H1 (cell line): ENCODE results near the gene SERTAD2. TPM values are rescaled to one million over a fixed set of nuclear protein-coding genes. Genes with fewer than 3 reads are reported as not detected.
A peak's percentile ranks its signal among the peaks of the same experiment; 100 is the strongest.

Experiments used
- CTCF ChIA-PET: fragments of 300-600 bp; sonication (Branson Sonifier 250); formaldehyde crosslinking; loops from one replicate; lab custom pipeline; 2021; ENCODE audit not compliant: partially characterized antibody; lab: Charles Lee
- POLR2A ChIA-PET: fragments of 300-600 bp; sonication (Branson Sonifier 250); formaldehyde crosslinking; loops from one replicate; lab custom pipeline; 2021; ENCODE audit warnings: inconsistent platforms; ENCODE audit not compliant: partially characterized antibody; lab: Charles Lee
- DNase-seq, 2 experiments: peaks; one replicate each; pipeline versions ENCODE4 v3.0.0 to v3.0.0-alpha.2; 2010 to 2022; ENCODE audit warnings: low spot score in 2 of 2, low read depth in 1 of 2, mixed read lengths in 1 of 2
- FAIRE-seq: peaks from 2 replicates; lab custom pipeline; 2011; peaks lifted over from hg19 to GRCh38; lab: Jason Lieb, UNC
- H2AFZ ChIP-seq: 2 replicates; pipeline ENCODE4 v1.8.1; 2012; ENCODE audit warnings: low read length, inconsistent platforms
- H2AK5ac ChIP-seq: 2 replicates; pipeline ENCODE4 v1.6.1; 2013; ENCODE audit warnings: low read depth, low read length
- H2BK120ac ChIP-seq: replicated peaks from 2 replicates; pipeline ENCODE3; 2013; ENCODE audit warnings: low read depth, low read length, inconsistent platforms
- H2BK12ac ChIP-seq: 2 replicates; pipeline ENCODE4 v1.6.1; 2013; ENCODE audit warnings: low read depth, low read length
- H2BK15ac ChIP-seq: 2 replicates; pipeline ENCODE4 v1.6.1; 2013; ENCODE audit warnings: low read length
- H2BK20ac ChIP-seq: 2 replicates; pipeline ENCODE4 v1.6.1; 2013; ENCODE audit warnings: low read length
- H2BK5ac ChIP-seq: 2 replicates; pipeline ENCODE4 v1.6.1; 2013; ENCODE audit warnings: low read depth, low read length
- H3K14ac ChIP-seq: 2 replicates; pipeline ENCODE4 v1.6.1; 2013; ENCODE audit warnings: inconsistent platforms; ENCODE audit not compliant: insufficient read length
- H3K18ac ChIP-seq: 2 replicates; pipeline ENCODE4 v1.6.1; 2013; ENCODE audit warnings: low read length; ENCODE audit errors: extremely low read depth
- H3K23ac ChIP-seq: 2 replicates; pipeline ENCODE4 v1.6.1; 2013; ENCODE audit warnings: inconsistent platforms; ENCODE audit not compliant: insufficient read length
- H3K23me2 ChIP-seq: 2 replicates; pipeline ENCODE4 v1.6.1; 2013; ENCODE audit warnings: low read depth, low read length
- H3K27ac ChIP-seq: 2 replicates; pipeline ENCODE4 v1.6.1; 2011; ENCODE audit warnings: low read depth, low read length, inconsistent platforms
- H3K27me3 ChIP-seq, 4 experiments: replicated peaks in 1 of 4; 1 replicate in 1 of 4; 2 replicates in 3 of 4; pipeline versions ENCODE4 v1.6.1 to v1.8.1; 2011 to 2013; ENCODE audit warnings: low read length in 3 of 4, mild to moderate bottlenecking in 3 of 4, inconsistent platforms in 2 of 4, mixed read lengths in 2 of 4, moderate library complexity in 1 of 4; ENCODE audit not compliant: control insufficient read depth in 3 of 4, insufficient read depth in 3 of 4; ENCODE audit errors: extremely low read depth in 1 of 4
- H3K36me3 ChIP-seq, 4 experiments: 2 replicates each; pipeline versions ENCODE4 v1.6.1 to v1.8.1; 2011 to 2013; ENCODE audit warnings: mild to moderate bottlenecking in 4 of 4, low read length in 3 of 4, moderate library complexity in 2 of 4, control low read depth in 1 of 4, inconsistent platforms in 1 of 4; ENCODE audit not compliant: insufficient read depth in 4 of 4, control insufficient read depth in 2 of 4
- H3K4ac ChIP-seq: replicated peaks from 2 replicates; pipeline ENCODE3; 2013; ENCODE audit warnings: low read length, low read depth, mixed read lengths, inconsistent platforms; ENCODE audit not compliant: insufficient read length
- H3K4me1 ChIP-seq, 4 experiments: replicated peaks in 1 of 4; 1 replicate in 1 of 4; 2 replicates in 3 of 4; pipeline versions ENCODE4 v1.6.1 to v1.8.1; 2011 to 2013; ENCODE audit warnings: low read length in 3 of 4, inconsistent platforms in 2 of 4, mixed read lengths in 1 of 4; ENCODE audit not compliant: insufficient read depth in 4 of 4, control insufficient read depth in 3 of 4
- H3K4me2 ChIP-seq, 2 experiments: 2 replicates each; pipeline versions ENCODE4 v1.6.1 to v1.8.1; 2011 to 2013; ENCODE audit warnings: low read depth in 2 of 2, low read length in 2 of 2, control low read depth in 1 of 2, inconsistent platforms in 1 of 2, mild to moderate bottlenecking in 1 of 2; ENCODE audit not compliant: insufficient read depth in 1 of 2
- H3K4me3 ChIP-seq, 4 experiments: fragments of 200-600, 300-600 bp in 1 of 4; sonication (generic), shearing (Covaris generic), sonication (Bioruptor Twin) in 1 of 4; 2 replicates each; pipeline versions ENCODE4 v1.5.1 to v1.8.1; 2011 to 2016; ENCODE audit warnings: low read length in 4 of 4, low read depth in 3 of 4, control low read depth in 2 of 4, inconsistent platforms in 2 of 4, mild to moderate bottlenecking in 2 of 4, mixed read lengths in 1 of 4, moderate library complexity in 1 of 4; ENCODE audit not compliant: insufficient read depth in 2 of 4; ENCODE audit errors: extremely low read depth in 1 of 4
- H3K56ac ChIP-seq: replicated peaks from 2 replicates; pipeline ENCODE3; 2013; ENCODE audit warnings: low read depth, mild to moderate bottlenecking, mixed read lengths, low read length, inconsistent platforms; ENCODE audit not compliant: insufficient read length
- H3K79me1 ChIP-seq: 2 replicates; pipeline ENCODE4 v1.6.1; 2013; ENCODE audit warnings: low read depth, low read length, control low read depth
- H3K79me2 ChIP-seq, 2 experiments: 2 replicates each; pipeline versions ENCODE4 v1.6.1 to v1.8.1; 2012 to 2013; ENCODE audit warnings: low read length in 2 of 2, mild to moderate bottlenecking in 2 of 2, inconsistent platforms in 1 of 2; ENCODE audit not compliant: insufficient read depth in 2 of 2, control insufficient read depth in 1 of 2
- H3K9ac ChIP-seq, 4 experiments: replicated peaks in 1 of 4; 1 replicate in 1 of 4; 2 replicates in 3 of 4; pipeline versions ENCODE4 v1.6.1 to v1.8.1; 2011 to 2013; ENCODE audit warnings: low read depth in 3 of 4, low read length in 3 of 4, control low read depth in 2 of 4, mild to moderate bottlenecking in 2 of 4, moderate library complexity in 2 of 4, inconsistent platforms in 1 of 4; ENCODE audit errors: extremely low read depth in 1 of 4
- H3K9me3 ChIP-seq, 2 experiments: 2 replicates each; pipeline versions ENCODE4 v1.6.1 to v1.8.1; 2012 to 2013; ENCODE audit warnings: mild to moderate bottlenecking in 2 of 2, moderate library complexity in 2 of 2, control low read depth in 1 of 2, inconsistent platforms in 1 of 2, low read depth in 1 of 2, low read length in 1 of 2, mixed read lengths in 1 of 2; ENCODE audit not compliant: insufficient read depth in 2 of 2
- H4K20me1 ChIP-seq, 2 experiments: replicated peaks in 1 of 2; 2 replicates each; pipeline versions ENCODE3 to v1.8.1; 2011 to 2013; ENCODE audit warnings: inconsistent platforms in 2 of 2, low read length in 2 of 2, mild to moderate bottlenecking in 1 of 2; ENCODE audit not compliant: insufficient read depth in 2 of 2, control insufficient read depth in 1 of 2
- H4K5ac ChIP-seq: 2 replicates; pipeline ENCODE4 v1.6.1; 2013; ENCODE audit warnings: low read length, low read depth, mixed read lengths, inconsistent platforms; ENCODE audit not compliant: insufficient read length
- H4K8ac ChIP-seq: 2 replicates; pipeline ENCODE4 v1.8.0; 2013; ENCODE audit warnings: mild to moderate bottlenecking, moderate library complexity, low read length, inconsistent platforms; ENCODE audit not compliant: insufficient read depth; ENCODE audit errors: extremely low read depth
- H4K91ac ChIP-seq: replicated peaks from 2 replicates; pipeline ENCODE3; 2013; ENCODE audit warnings: low read length, mixed read lengths, inconsistent platforms; ENCODE audit not compliant: insufficient read length
- BRCA1 ChIP-seq: IDR thresholded peaks from 2 replicates; pipeline ENCODE4 v1.6.1; 2012; ENCODE audit warnings: low read depth, low read length, improper control_type of control experiment
- CEBPB ChIP-seq: IDR thresholded peaks from 2 replicates; pipeline ENCODE4 v1.6.1; 2012; ENCODE audit warnings: low read depth, low read length
- CTCF ChIP-seq, 3 experiments: IDR thresholded peaks; 1 replicate in 2 of 3; 2 replicates in 1 of 3; pipeline versions ENCODE4 v1.5.1 to v1.6.1; 2011; ENCODE audit warnings: low read length in 3 of 3, mild to moderate bottlenecking in 3 of 3, inconsistent platforms in 2 of 3, low read depth in 1 of 3, moderate library complexity in 1 of 3; ENCODE audit not compliant: insufficient read depth in 1 of 3; ENCODE audit errors: control extremely low read depth in 1 of 3
- RAD21 ChIP-seq, 2 experiments: IDR thresholded peaks in 1 of 2; conservative IDR thresholded peaks in 1 of 2; 2 replicates each; pipeline ENCODE4 v1.6.1; 2011; ENCODE audit warnings: low read depth in 2 of 2, low read length in 2 of 2, improper control_type of control experiment in 1 of 2, inconsistent platforms in 1 of 2, mild to moderate bottlenecking in 1 of 2, moderate library complexity in 1 of 2
- SIN3A ChIP-seq, 2 experiments: IDR thresholded peaks in 1 of 2; conservative IDR thresholded peaks in 1 of 2; 2 replicates each; pipeline ENCODE4 v1.6.1; 2011 to 2012; ENCODE audit warnings: low read length in 2 of 2, improper control_type of control experiment in 1 of 2, low read depth in 1 of 2, mild to moderate bottlenecking in 1 of 2
- SP1 ChIP-seq: IDR thresholded peaks from 2 replicates; pipeline ENCODE4 v1.6.1; 2011; ENCODE audit warnings: low read depth, low read length
- TAF7 ChIP-seq: optimal IDR thresholded peaks from 2 replicates; pipeline ENCODE3; 2011; ENCODE audit warnings: low read depth, mild to moderate bottlenecking, inconsistent platforms, low read length, moderate library complexity, borderline replicate concordance
- YY1 ChIP-seq: IDR thresholded peaks from 2 replicates; pipeline ENCODE4 v1.6.1; 2011; ENCODE audit warnings: low read depth, mild to moderate bottlenecking, low read length
- WGBS, 2 experiments: shearing (Covaris generic) in 1 of 2; methylation state at CpG; one replicate each; pipeline versions ENCODE4 v1.1.6 to v1.1.7; 2013 to 2015; ENCODE audit warnings: low lambda C conversion rate in 2 of 2, mixed read lengths in 2 of 2, inconsistent platforms in 1 of 2, low coverage in 1 of 2, missing lambda C conversion rate in 1 of 2; ENCODE audit not compliant: insufficient replicate concordance in 2 of 2, insufficient coverage in 1 of 2, insufficient read length in 1 of 2; ENCODE audit errors: extremely low coverage in 1 of 2, missing lambda C conversion rate in 1 of 2; 5-methylcytosine and 5-hydroxymethylcytosine counted together
- polyA plus RNA-seq, 7 experiments: library from polyadenylated mRNA; depleted of rRNA in 3 of 7; stranded (reverse) in 5 of 7; unstranded in 2 of 7; fragments of >200 nt in 5 of 7; fragments of 200-250 nt in 2 of 7; gene quantifications; 1 replicate in 5 of 7; 2 replicates in 1 of 7; 4 replicates in 1 of 7; pipeline versions ENCODE4 v1.2.1 to v1.2.3, GENCODE V29; 2011 to 2013; ENCODE audit warnings: missing spikeins in 2 of 7, mixed read lengths in 2 of 7
- total RNA-seq: library from RNA; stranded (reverse); fragmentation: NEBNext Ultra II Directional; extraction: Animal tissue kit (Norgen Biotek cat#: 25700); gene quantifications from 2 replicates; pipeline ENCODE4 v1.2.1, GENCODE V29; 2021

Gene SERTAD2
- total and polyA plus RNA-seq, 2 of the 8 experiments (the other 6 are each of a cell fraction or from before 2014, with no cell fraction given): 2.9 to 4.5 TPM

GRCh38 chr2:64646007-64646880 is 7.5 kb downstream of the SERTAD2 start:
- 9% methylated on average over 9 of the region's 9 CpGs; no CpG with 5 or more reads in 1 of the 2 experiments for WGBS, 2 experiments
- Histone ChIP-seq H3K9me3 (no peaks in the 10 kb centered on the region), H2BK5ac (no peak overlapping the region), H3K79me2 (peaks cover 0 to 23% of the 10 kb centered on the region in 2 experiments; a peak in 3 of 4 replicates), H2AK5ac (no peak overlapping the region), H3K79me1 (peaks cover 8% of the 10 kb centered on the region), H2BK12ac (no peak overlapping the region), H4K8ac (no peak overlapping the region), H3K18ac (no peak overlapping the region), H2BK15ac (no peak overlapping the region), H2BK20ac (no peak overlapping the region), H3K14ac (no peak overlapping the region), H3K9ac (no peak overlapping the region), H4K91ac (no peak overlapping the region), H3K27ac (no peak overlapping the region), H3K4me2 (no peak overlapping the region), H3K56ac (no peak overlapping the region), H3K23ac (no peak overlapping the region), H3K4me3 (peak overlapping the region in 1 of 4 experiments; percentile 63; a peak in 1 of 8 replicates), H2AFZ (no peak overlapping the region), H2BK120ac (no peak overlapping the region), H3K4ac (no peak overlapping the region), H4K5ac (no peak overlapping the region), H3K4me1 (peaks cover 3 to 14% (median 10%) of the 10 kb centered on the region in 4 experiments), H3K27me3 (peaks cover 4 to 19% (median 11%) of the 10 kb centered on the region in 4 experiments; a peak in 6 of 7 replicates), H3K36me3 (no peaks in the 10 kb centered on the region), H3K23me2 (peaks cover 7% of the 10 kb centered on the region), H4K20me1 (peaks cover 15 to 26% of the 10 kb centered on the region in 2 experiments)
- CTCF ChIA-PET: interaction anchor here (0.7 to 27.4 kb wide), 33 partner anchors 9 to 318 kb away, joined by 3 to 389 read pairs (median 4); no protein-coding TSS in a partner anchor
- POLR2A ChIA-PET: interaction anchor here (0.8 to 1.2 kb wide), 4 partner anchors 9 to 19 kb away, joined by 3 to 4 read pairs (median 3); no protein-coding TSS in a partner anchor
- peak; percentile 82 for FAIRE-seq
- DNase-seq: peak in 1 of 2 experiments; percentile 96
- TF ChIP-seq YY1 (no peak), SIN3A (conservative IDR thresholded peaks at IDR 0.05 in 1 of 2, IDR thresholded peaks at IDR 0.05 in 1 of 2; ENCODE audit: low read depth in 1 of 2, low read length in 2 of 2) (peak in 1 of 2 experiments; percentile 41; a peak in 1 of 4 replicates), RAD21 (IDR thresholded peaks at IDR 0.05 in 1 of 2, conservative IDR thresholded peaks at IDR 0.05 in 1 of 2; ENCODE audit: low read depth in 2 of 2, low read length in 2 of 2) (peak; percentile 79 to 85), TAF7 (no peak), CEBPB (no peak), CTCF (IDR thresholded peaks at IDR 0.05; ENCODE audit: control extremely low read depth in 1 of 3, insufficient read depth in 1 of 3, low read depth in 1 of 3, low read length in 3 of 3) (peak; percentile 86 to 90 (median 86)), BRCA1 (no peak), SP1 (no peak)
